Activated CD4-positive, alpha-beta T cell treated with anti-CD3 and anti-CD28 coated beads for 1 hour (primary cell): ENCODE results near the gene FBXO48.
"Not testable (repeated sequence)": the region's sequence is repeated elsewhere in the genome, so short reads cannot be mapped to it uniquely, and the experiment has no call there.

Experiments
- DNase-seq: peaks from one replicate; pipeline ENCODE4 v3.0.0-alpha.2; 2020

FBXO48 gene

GRCh38 chr2:68467077-68467960 lies at the start of gene FBXO48, which contains the start of gene APLF:
Gene FBXO48 (minus strand): TSS chr2:68467294. CDS start chr2:68465145, 2,149 bp downstream.
Gene APLF (plus strand): TSS chr2:68467585. CDS start chr2:68467732, 147 bp downstream.
- DNase-seq: peak; percentile 97

DNA sequence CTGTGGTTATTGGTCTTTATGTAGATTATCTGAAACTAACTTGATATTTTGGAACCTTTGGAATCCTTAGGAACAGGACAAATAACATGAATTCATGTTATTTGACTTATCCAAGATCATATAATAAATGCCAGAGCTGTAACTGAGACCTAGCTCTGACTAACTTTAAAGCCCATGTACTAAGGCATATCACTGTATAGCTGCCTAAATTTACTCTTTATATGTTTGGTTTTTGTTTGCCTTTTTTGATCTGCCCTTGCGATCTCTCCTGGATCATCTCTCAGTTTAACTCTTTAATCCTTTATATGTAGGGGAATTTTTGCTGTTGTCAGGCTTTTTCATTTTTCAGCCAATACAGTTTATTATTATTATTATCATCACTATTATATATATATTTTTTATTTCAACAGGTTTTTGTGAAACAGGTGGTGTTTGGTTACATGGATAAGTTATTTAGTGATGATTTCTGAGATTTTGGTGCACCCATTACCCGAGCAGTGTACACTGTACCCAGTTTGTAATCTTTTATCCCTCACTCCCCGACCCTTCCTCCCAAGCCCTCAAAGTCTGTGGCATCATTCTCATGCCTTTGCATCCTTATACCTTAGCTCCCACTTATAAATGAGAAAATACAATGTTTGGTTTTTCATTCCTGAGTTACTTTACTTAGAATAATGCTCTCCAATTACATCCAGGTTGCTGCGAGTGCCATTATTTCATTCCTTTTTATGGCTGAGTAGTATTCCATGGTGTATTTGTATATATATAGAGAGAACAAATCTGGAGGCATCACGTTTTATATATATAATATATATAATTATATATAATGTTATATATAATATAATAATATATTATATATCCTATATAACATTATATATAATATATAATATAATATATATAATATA lies 49.2 kb upstream of the FBXO48 start:
- no peak for DNase-seq

DNA sequence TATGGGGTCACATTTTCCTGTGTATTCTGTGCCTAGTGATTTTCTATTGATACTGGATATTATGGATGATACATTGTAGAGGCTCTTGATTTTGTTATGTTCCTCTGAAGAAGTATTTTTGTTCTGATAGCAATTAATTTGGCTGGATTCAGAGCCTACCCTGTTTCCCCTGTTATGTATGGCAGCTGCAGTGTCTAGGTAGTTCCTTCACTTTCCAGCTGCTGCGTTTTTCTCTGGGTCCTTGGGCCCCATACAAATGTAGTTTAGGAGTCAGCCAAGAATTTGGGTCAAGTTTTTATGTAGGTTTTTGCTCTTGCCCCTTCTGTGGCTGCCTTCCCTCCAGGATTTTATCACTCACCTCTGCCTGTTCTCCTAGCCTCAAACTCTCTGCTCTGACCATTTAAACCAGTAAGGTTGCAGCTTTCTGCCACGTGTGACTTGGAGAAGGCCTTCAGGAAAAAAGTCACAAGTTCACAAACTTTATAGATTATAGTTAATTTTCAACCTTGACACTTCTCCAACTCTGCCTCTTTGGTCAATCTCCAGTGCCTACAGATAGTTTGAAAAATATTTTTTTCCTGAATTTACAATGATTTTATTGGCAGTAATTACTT lies 47.3 kb upstream of the FBXO48 start:
- no peak for DNase-seq

GRCh38 chr2:68512966-68513365 lies 45.9 kb upstream of the FBXO48 start:
- DNase-seq: no peak

DNA sequence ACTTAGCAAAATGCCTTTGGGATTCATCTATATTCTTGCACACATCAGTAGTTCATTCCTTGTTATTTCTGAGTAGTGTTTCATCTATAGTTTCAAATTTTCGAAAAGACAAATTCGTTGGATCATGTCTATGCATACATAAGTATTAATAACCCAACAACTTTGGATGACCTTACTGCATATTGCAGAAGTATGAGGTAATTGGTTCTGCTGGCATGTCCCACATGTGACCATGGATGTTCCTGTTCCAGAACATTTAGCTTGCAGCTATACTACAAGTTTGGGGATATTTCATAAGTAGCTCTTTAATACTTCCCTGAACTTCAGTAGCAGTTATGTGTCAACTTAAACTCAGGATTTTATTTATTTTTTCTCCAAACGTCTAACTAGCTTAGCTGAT lies 45.2 kb upstream of the FBXO48 start:
- no peak for DNase-seq

DNA sequence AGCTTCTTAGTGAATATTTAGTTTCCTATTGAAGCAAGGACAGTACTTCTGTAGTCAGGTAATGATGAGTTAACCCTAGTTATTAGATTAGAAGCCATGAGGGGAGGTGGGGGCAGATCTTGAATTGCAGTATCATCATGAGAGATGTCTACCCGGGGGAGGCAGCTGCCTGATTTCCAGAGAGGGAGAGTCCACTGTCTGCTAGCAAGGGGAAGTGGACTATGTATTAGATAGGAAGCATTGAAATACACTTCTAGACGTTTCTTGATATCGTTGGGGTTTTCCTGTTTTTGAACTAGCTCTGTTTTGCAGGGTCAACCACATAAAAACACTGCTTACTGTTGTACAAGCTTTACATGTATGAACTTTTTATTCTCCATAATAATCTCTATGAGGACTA lies 39.1 kb upstream of the FBXO48 start:
- DNase-seq: no peak

DNA sequence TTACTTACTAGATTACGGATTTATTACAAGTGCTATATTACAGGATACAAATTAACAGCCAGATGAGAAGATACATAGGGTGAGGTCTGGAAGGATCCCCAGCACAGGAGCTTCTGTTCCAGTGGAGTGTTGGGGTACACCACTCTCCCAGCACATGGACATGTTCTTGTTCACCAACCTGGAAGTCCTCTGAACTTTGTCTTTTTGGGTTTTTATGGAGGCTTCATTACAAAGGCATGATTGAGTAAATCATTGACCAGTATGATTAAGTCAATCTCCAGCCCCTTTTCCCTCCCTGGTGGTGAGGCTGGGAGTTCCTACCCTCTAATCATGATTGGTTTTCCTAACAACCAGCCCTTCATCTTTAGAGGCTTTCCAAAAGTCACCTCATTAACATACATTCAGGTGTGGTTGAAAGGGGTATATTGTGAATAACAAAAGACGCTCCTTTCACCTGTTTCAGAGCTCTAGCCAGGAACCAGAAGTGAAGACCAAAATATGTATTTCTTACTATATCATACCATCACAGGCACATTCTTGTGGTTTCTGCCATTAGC lies 38.6 kb upstream of the FBXO48 start:
- DNase-seq: no peak

DNA sequence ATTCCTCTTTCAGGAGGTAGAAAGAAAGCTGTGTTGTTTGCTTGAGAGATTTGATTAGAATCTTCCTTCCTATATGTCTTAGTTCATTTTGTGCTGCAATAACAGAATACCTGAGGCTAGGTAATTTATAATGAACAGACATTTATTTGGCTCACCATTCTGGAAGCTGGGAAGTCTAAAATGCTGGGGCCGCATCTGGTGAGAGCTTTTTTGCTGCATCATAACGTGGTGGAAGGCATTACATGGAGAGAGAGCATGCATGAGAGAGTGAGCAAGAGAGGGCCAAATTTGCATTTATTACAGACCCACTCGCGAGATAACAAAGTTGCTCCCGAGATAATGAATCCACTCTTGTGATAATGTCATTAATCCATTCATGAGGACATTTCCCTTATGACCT lies 34.7 kb upstream of the FBXO48 start:
- no peak for DNase-seq

- no peak for DNase-seq
These were observed 33.6 kb upstream of the FBXO48 start for GRCh38 chr2:68500649-68501048.

DNA sequence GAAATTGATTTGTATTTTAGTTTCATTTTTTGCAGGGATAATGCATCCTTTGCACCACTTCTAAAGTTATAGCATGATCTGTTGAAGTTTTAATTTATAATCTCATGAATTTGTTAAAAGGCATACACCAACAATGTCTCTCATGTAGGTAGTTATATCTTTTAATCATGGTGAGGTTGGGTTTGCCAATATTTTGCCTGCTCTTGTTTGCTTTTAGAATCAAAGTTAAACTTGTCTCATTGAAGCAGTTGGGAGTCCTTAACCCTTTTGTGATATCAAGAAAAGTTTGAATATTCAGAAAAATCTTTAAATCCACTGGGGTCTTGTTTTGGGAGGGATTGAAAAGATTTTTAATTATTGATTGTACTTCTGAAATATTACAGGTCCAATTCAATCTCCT lies 32.0 kb upstream of the FBXO48 start:
- no peak for DNase-seq

- DNase-seq: no peak
These were observed 24.5 kb upstream of the FBXO48 start for GRCh38 chr2:68491582-68491981.

GRCh38 chr2:68489282-68489681 lies 22.2 kb upstream of the FBXO48 start:
- DNase-seq: no peak

GRCh38 chr2:68488605-68489004 lies 21.5 kb upstream of the FBXO48 start:
- DNase-seq: not testable (repeated sequence)

DNA sequence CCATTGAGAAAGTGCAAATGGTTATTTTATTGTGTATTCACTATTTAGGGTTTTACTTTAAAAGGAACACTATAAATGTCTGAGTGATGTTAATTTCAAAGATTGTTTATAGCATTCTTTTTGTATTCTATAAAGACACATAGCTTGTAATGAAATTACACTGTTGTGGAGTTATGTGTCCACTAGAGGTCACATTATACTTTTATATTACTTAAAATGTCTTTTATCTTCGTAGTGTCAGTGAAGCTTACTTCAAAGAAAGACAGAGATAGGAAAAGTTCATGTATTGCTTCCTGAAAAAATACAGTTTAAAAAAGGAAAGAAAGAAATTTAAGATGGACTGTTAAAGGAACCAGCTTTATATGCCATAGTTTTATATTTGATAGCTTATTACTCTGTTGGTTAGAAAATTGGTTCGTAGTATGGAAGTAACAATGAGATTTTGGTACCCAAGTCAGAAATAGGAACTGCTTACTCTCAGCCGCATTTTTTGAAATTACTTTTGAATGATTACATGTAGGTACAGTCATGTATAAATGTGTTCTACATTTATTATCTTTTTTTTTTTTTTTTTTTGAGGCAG lies 20.8 kb upstream of the FBXO48 start:
- DNase-seq: no peak

DNA sequence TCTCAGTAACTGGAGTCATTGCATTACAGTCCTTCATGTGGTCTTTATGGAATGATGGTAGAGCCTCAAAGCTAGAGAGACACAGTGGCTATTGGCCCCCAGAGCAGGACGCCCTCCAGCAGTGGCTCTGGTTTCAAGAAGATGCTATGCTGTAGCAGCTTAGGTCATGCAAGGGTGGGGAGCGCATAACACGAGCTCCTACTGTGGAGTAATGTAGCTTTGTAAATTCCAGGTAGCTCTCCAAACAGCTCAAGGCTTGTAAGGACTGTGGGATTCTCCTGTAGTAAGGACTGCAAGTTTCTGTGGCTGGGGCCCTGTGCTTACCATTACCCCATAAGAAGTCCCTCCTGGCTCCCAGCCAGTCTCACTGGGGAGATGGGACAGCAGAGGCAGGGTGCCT lies 15.9 kb upstream of the FBXO48 start:
- no peak for DNase-seq

- DNase-seq: no peak
These were observed 15.3 kb upstream of the FBXO48 start for GRCh38 chr2:68482296-68482820.

DNA sequence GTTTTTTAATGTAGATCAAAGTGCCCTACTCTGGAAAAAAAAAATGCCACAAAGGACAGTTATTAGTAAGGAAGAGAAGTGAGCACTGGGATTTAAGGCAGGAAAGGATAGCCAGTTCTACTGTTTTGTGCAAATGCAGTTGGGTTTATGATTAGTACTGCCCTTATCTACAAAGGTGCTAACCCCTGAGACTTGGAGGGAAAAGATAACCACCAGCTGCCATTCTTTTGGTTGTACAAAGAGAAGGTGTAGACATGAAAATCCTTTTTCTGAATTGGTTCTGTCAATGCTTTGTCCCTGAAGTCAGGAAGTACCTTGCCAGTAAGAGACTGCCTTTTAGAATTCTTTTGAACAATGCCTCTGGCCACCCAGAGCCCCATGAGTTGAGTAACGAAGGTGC lies 11.6 kb upstream of the FBXO48 start:
- DNase-seq: no peak

GRCh38 chr2:68476454-68476853 lies 9.4 kb upstream of the FBXO48 start:
- no peak for DNase-seq

DNA sequence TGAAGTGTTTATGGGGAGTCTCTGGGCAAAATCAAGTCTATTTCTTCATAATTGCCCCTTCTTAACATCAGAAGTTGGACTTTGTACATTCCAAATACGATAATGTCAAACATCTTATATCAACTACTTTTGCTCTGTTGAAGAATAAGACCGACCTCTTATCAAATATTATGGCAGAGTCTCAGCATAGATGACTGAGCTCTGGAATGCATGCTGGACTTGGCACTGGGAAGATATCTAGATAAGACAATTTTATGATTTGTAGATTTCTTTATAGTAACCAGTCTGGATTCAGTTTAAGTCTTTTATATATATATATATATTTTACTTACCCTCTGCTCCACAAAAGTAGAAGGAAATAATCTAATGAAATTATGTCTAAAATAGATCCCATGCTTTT lies 8.5 kb upstream of the FBXO48 start:
- DNase-seq: no peak

- DNase-seq: no peak
These were observed 8.0 kb upstream of the FBXO48 start for GRCh38 chr2:68475110-68475509.

DNA sequence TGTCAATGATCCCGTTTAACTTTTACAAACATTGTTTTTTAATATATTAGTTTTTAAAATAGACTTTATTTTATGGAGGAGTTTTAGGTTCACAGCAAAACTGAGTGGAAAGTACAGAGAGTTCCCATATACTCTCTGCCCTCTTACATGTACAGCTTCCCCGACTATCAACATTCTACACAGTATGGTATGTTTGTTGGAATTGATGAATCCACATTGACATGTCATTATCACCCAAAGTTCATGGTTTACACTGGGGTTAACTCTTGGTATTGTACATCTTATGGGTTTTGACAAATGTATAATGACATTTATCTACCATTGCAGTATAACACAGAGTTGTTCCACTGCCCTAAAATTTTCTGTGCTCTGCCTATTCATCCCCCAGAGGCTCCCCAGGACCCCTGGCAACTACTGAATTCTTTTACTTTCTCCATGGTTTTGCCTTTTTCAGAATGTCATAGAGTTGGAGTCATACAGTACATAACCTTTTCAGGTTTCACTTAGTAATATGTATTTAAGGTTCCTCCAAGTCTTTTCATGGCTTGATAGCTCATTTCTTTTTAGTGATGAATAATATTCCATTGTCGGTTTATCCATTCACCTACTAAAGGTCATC lies 5.8 kb upstream of the FBXO48 start:
- DNase-seq: no peak

DNA sequence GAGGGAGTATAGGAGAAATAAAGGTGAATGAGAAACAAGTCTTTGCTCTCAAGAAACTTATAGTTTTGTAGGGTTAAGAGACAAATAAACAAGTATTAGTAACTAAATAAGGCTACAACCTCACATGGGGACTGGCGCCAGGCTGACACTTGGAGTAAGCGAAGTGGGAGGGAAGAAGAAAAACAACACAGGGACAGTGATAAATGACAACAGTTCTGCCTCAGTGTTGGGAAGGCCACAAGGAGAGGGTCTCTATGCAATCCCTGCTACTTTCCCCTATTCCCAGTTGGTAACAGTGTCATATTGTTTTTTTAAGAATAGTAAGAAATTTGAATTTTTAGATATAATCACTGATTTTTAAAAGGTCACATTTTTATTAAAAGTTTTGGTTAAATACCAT lies 4.3 kb upstream of the FBXO48 start:
- no peak for DNase-seq
